Measurements from ENCODE around the gene C1orf232. TPM values are rescaled to one million over a fixed set of nuclear protein-coding genes. Genes with fewer than 3 reads are reported as not detected.

C1orf232 gene
- total RNA-seq, 1 experiment from 2014 or later: not detected

DNA sequence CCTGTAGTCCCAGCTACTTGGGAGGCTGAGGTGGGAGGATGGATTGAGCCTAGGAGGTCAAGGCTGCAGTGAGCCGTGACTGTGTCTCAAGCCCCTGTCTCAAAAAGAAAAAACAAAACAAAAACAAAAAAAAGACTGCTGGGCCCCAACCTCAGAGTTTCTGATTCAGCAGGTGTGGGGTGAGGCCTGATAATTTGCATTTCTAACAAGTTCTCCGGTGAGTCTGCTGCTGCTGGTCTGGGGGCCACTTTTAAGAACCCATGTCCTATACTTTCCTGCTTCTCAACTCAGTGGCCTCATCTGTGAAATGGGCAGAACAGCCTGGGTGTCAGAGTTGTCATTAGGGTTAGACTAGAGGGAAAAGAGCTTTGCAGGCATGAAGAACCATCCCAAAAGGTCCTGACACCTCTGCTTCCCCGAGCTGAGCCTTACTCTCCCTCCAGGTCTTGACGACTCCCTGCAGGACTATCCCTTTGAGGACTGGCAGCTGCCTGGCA, 11.3 kb upstream of the C1orf232 start:
- H2BK120ac ChIP-seq (ENCODE audit: low read depth, low read length, poor library complexity, severe bottlenecking): no peak overlapping the region
- no peak overlapping the region for H3K18ac ChIP-seq (ENCODE audit: insufficient read length, low read depth, low read length)
- no peak overlapping the region for H3K4ac ChIP-seq (ENCODE audit: low read depth, low read length)
- H4K20me1 ChIP-seq (ENCODE audit: control insufficient read depth, insufficient read depth, insufficient read length): no peaks in the 10 kb centered on the region
- no peak overlapping the region for H3T11ph ChIP-seq (ENCODE audit: low read length)
- DNase-seq: no peak
- no peaks in the 10 kb centered on the region for H3K9me3 ChIP-seq (ENCODE audit: control insufficient read depth, low read depth, low read length)
- no peak overlapping the region for H4K8ac ChIP-seq (replicated peaks; ENCODE audit: insufficient read length, low read depth, low read length)
- TF ChIP-seq, protein P1, sequence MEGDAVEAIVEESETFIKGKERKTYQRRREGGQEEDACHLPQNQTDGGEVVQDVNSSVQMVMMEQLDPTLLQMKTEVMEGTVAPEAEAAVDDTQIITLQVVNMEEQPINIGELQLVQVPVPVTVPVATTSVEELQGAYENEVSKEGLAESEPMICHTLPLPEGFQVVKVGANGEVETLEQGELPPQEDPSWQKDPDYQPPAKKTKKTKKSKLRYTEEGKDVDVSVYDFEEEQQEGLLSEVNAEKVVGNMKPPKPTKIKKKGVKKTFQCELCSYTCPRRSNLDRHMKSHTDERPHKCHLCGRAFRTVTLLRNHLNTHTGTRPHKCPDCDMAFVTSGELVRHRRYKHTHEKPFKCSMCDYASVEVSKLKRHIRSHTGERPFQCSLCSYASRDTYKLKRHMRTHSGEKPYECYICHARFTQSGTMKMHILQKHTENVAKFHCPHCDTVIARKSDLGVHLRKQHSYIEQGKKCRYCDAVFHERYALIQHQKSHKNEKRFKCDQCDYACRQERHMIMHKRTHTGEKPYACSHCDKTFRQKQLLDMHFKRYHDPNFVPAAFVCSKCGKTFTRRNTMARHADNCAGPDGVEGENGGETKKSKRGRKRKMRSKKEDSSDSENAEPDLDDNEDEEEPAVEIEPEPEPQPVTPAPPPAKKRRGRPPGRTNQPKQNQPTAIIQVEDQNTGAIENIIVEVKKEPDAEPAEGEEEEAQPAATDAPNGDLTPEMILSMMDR (conservative IDR thresholded peaks at IDR 0.05): no peak
- no peaks in the 10 kb centered on the region for H3K23me2 ChIP-seq (ENCODE audit: insufficient read length, low read depth, low read length, poor library complexity, severe bottlenecking)
- H3K56ac ChIP-seq (ENCODE audit: insufficient read length, low read depth, low read length): no peak overlapping the region
- no peak overlapping the region for H2BK20ac ChIP-seq (ENCODE audit: low read depth, low read length, poor library complexity, severe bottlenecking)
- Mint-ChIP-seq H3K9me3 (no peaks in the 10 kb centered on the region), H3K36me3 (ENCODE audit: insufficient read depth in 1 of 3, low read depth in 3 of 3) (peaks cover 0 to 19% (median 15%) of the 10 kb centered on the region in 3 experiments; a peak in 4 of 7 replicates), H3K4me1 (peaks cover 3 to 11% of the 10 kb centered on the region in 2 experiments; a peak in 3 of 4 replicates), H3K27ac (no peak overlapping the region), H3K27me3 (ENCODE audit: low read depth) (no peaks in the 10 kb centered on the region), H3K4me3 (no peak overlapping the region; a peak in 1 of 5 replicates)
- no peak overlapping the region for H4K91ac ChIP-seq (ENCODE audit: insufficient read length, low read depth, low read length)
- H3K23ac ChIP-seq (ENCODE audit: insufficient read length, low read depth, low read length): no peak overlapping the region
- H3K14ac ChIP-seq (ENCODE audit: insufficient read depth, low read length): no peak overlapping the region
- H3K79me2 ChIP-seq (ENCODE audit: insufficient read depth, low read length): no peaks in the 10 kb centered on the region
- no peak overlapping the region for H2BK5ac ChIP-seq (ENCODE audit: insufficient read length, low read length)
- H3K27me3 ChIP-seq (ENCODE audit: insufficient read depth, low read length): no peaks in the 10 kb centered on the region
- H3K4me1 ChIP-seq (ENCODE audit: insufficient read depth, low read length): no peaks in the 10 kb centered on the region
- no peak overlapping the region for H2AK5ac ChIP-seq (ENCODE audit: insufficient read length, low read length)
- H3K27ac ChIP-seq (ENCODE audit: insufficient read length, low read depth, low read length): no peak overlapping the region
- H2AFZ ChIP-seq (ENCODE audit: low read length): no peak overlapping the region
- no peaks in the 10 kb centered on the region for H3K79me1 ChIP-seq (ENCODE audit: insufficient read depth, low read depth, low read length, poor library complexity, severe bottlenecking)
- H4K5ac ChIP-seq (ENCODE audit: insufficient read length, low read depth, low read length): no peak overlapping the region
- no peak overlapping the region for H2BK15ac ChIP-seq (ENCODE audit: low read depth, low read length)
- H3K9ac ChIP-seq (ENCODE audit: extremely low read depth, insufficient read length, low read length): no peak overlapping the region
- no CpG with 5 or more reads among the region's 4 CpGs for WGBS (ENCODE audit: extremely low coverage, insufficient read length, low lambda C conversion rate)
- no peak overlapping the region for H3K4me2 ChIP-seq (ENCODE audit: insufficient read depth, insufficient read length, low read length)
- H2BK12ac ChIP-seq (ENCODE audit: insufficient read length, low read depth, low read length): no peak overlapping the region

Data from H9 (cell line).